Uterus (tissue), 4 donors: ENCODE measurements around the gene EYS. TPM values are rescaled to one million over a fixed set of nuclear protein-coding genes. Genes with fewer than 3 reads are reported as not detected.

ENCODE experiments used
- DNase-seq, 2 donors: peaks; one replicate each; pipeline ENCODE4 v3.0.0-alpha.2; 2019 to 2020
- H3K27ac ChIP-seq, 2 donors: fragments of 200-600 bp; sonication (generic); 1 replicate in 1 of 2; 2 replicates in 1 of 2; pipeline ENCODE4 v1.5.1; 2016 to 2018
- H3K27me3 ChIP-seq, 2 donors: fragments of 200-600 bp; sonication (generic); one replicate each; pipeline ENCODE4 v1.5.1; 2018 to 2019; ENCODE audit warnings: control low read depth in 1 of 2
- H3K36me3 ChIP-seq, 2 donors: fragments of 200-600 bp; sonication (generic); one replicate each; pipeline ENCODE4 v1.5.1; 2019; ENCODE audit warnings: control low read depth in 1 of 2
- H3K4me1 ChIP-seq, 2 donors: fragments of 200-600 bp; sonication (generic); one replicate each; pipeline ENCODE4 v1.5.1; 2018 to 2019; ENCODE audit warnings: control low read depth in 1 of 2
- H3K4me3 ChIP-seq, 2 donors: fragments of 200-600 bp; sonication (generic); 1 replicate in 1 of 2; 2 replicates in 1 of 2; pipeline ENCODE4 v1.5.1; 2018 to 2019; ENCODE audit warnings: mild to moderate bottlenecking in 1 of 2
- H3K9me3 ChIP-seq, 2 donors: fragments of 200-600 bp; sonication (generic); one replicate each; pipeline ENCODE4 v1.5.1; 2019; ENCODE audit warnings: control low read depth in 1 of 2
- CTCF ChIP-seq, 4 experiments: fragments of 200-600 bp in 2 of 4; fragments of 450-650 bp in 2 of 4; sonication (generic) in 2 of 4; IDR thresholded peaks; one replicate each; pipeline ENCODE4 v1.5.1; 2016 to 2019; ENCODE audit warnings: antibody characterized with exemption in 4 of 4, mild to moderate bottlenecking in 2 of 4, moderate library complexity in 1 of 4
- POLR2A ChIP-seq, 2 donors: fragments of 450-650 bp; IDR thresholded peaks; one replicate each; pipeline ENCODE4 v1.6.1; 2016; ENCODE audit warnings: antibody characterized with exemption in 2 of 2, mild to moderate bottlenecking in 1 of 2, moderate library complexity in 1 of 2
- intact Hi-C: fragments of 100-400 bp; cut with DNase I; formaldehyde crosslinking; loops from one replicate; pipeline ENCODE4 v1.15.1; 2023; ENCODE audit warnings: low total_unique reads
- total RNA-seq, 4 donors: library from RNA; depleted of rRNA in 3 of 4; stranded (reverse); fragments of >200 nt in 3 of 4; gene quantifications; one replicate each; pipeline versions ENCODE4 v1.1.0 to v1.2.4, GENCODE V29; 2014 to 2023
- donor health status: DM: yes; HTN: yes; CAD: no.

Gene EYS
- total RNA-seq, 4 donors from 2014 or later = 1.3 TPM; not detected in 3

- no peak overlapping the region for H3K4me3 ChIP-seq
- H3K36me3 ChIP-seq = no peaks in the 10 kb centered on the region
- TF ChIP-seq POLR2A (IDR thresholded peaks at IDR 0.05) (no peak), CTCF (IDR thresholded peaks at IDR 0.05) (no peak)
- no peak for DNase-seq
- H3K27me3 ChIP-seq = no peaks in the 10 kb centered on the region
- H3K27ac ChIP-seq = no peak overlapping the region
- intact Hi-C loops = no loop called here
- no peaks in the 10 kb centered on the region for H3K4me1 ChIP-seq
- H3K9me3 ChIP-seq = no peaks in the 10 kb centered on the region
These were observed 594.6 kb downstream of the EYS start for GRCh38 chr6:65112435-65112834.

GRCh38 chr6:65110031-65110430, 597.0 kb downstream of the EYS start:
- DNase-seq = no peak
- H3K36me3 ChIP-seq = no peaks in the 10 kb centered on the region
- H3K4me1 ChIP-seq = no peaks in the 10 kb centered on the region
- H3K27me3 ChIP-seq = no peaks in the 10 kb centered on the region
- H3K27ac ChIP-seq = no peak overlapping the region
- TF ChIP-seq POLR2A (IDR thresholded peaks at IDR 0.05) (no peak), CTCF (IDR thresholded peaks at IDR 0.05) (no peak)
- intact Hi-C loops = no loop called here
- H3K4me3 ChIP-seq = no peak overlapping the region
- H3K9me3 ChIP-seq = no peaks in the 10 kb centered on the region

- no peak overlapping the region for H3K4me3 ChIP-seq
- H3K27ac ChIP-seq = no peak overlapping the region
- no peaks in the 10 kb centered on the region for H3K27me3 ChIP-seq
- H3K9me3 ChIP-seq = no peaks in the 10 kb centered on the region
- no peaks in the 10 kb centered on the region for H3K4me1 ChIP-seq
- DNase-seq = no peak
- TF ChIP-seq POLR2A (IDR thresholded peaks at IDR 0.05) (no peak), CTCF (IDR thresholded peaks at IDR 0.05) (no peak)
- intact Hi-C loops = no loop called here
- H3K36me3 ChIP-seq = no peaks in the 10 kb centered on the region
These were observed 608.7 kb downstream of the EYS start for GRCh38 chr6:65098349-65098748.

- no peak overlapping the region for H3K4me3 ChIP-seq
- no peak for DNase-seq
- H3K9me3 ChIP-seq = no peaks in the 10 kb centered on the region
- intact Hi-C loops = no loop called here
- no peaks in the 10 kb centered on the region for H3K36me3 ChIP-seq
- no peaks in the 10 kb centered on the region for H3K27me3 ChIP-seq
- H3K27ac ChIP-seq = no peak overlapping the region
- no peak for TF ChIP-seq CTCF (IDR thresholded peaks at IDR 0.05)
- no peak for TF ChIP-seq POLR2A (IDR thresholded peaks at IDR 0.05)
- no peaks in the 10 kb centered on the region for H3K4me1 ChIP-seq
These were observed 615.5 kb downstream of the EYS start for GRCh38 chr6:65091561-65091960.

- no peak for TF ChIP-seq POLR2A (IDR thresholded peaks at IDR 0.05)
- TF ChIP-seq CTCF (IDR thresholded peaks at IDR 0.05) = no peak
- DNase-seq = no peak
- no peaks in the 10 kb centered on the region for H3K36me3 ChIP-seq
- intact Hi-C loops = no loop called here
- H3K9me3 ChIP-seq = no peaks in the 10 kb centered on the region
- H3K27ac ChIP-seq = no peak overlapping the region
- no peak overlapping the region for H3K4me3 ChIP-seq
- no peaks in the 10 kb centered on the region for H3K27me3 ChIP-seq
- no peaks in the 10 kb centered on the region for H3K4me1 ChIP-seq
These were observed 618.5 kb downstream of the EYS start for GRCh38 chr6:65088575-65088974.
